22Rv1 (cell line): ENCODE results near the gene GID4.

Experiments
- CTCF ChIP-seq: fragments of 450-650 bp; IDR thresholded peaks from 2 replicates; pipeline ENCODE4 v1.5.1; 2017; ENCODE audit warnings: mild to moderate bottlenecking
- ZFX ChIP-seq: fragments of 450-650 bp; IDR thresholded peaks from 2 replicates; pipeline ENCODE4 v1.6.1; 2017; ENCODE audit warnings: antibody characterized with exemption, borderline replicate concordance

GRCh38 chr17:18028952-18029540, 10.2 kb upstream of the GID4 start:
- TF ChIP-seq CTCF (no peak), ZFX (no peak)
